ENCODE results near the gene PARS2.

Gene PARS2

DNA sequence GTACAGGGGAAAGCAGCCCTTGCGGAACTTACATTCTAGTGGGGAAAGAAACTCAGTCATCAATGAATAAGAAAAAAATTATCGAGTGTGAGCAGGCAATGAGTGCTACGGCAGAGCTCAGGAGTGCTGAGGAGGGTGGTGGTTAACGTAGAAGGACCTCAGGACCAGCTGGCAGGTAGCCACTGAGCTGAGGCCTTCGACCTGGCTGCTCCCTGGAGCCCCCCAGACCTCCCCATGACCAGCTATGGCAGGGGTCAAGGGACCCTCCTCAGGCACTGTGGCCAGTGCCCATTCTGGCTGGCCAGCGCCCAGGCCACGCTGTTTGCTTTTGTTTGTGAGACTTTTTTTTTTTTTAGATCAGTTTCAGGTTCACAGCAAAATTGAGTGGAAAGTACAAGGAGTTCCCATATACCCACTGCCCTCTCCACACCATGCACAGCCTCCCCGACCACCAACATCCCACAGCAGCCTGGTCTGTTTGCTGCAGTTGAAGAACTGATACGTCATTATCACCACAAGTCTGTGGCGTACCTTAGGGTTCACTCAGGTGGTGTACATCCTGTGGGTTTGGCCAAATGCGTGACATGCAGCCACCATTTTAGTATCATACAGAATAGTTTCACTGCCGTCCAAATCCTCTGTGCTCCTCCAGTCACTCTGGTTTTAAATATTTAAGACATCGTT lies 48.6 kb upstream of the PARS2 start:
- no peak overlapping the region for H2AFZ ChIP-seq (ENCODE audit: low read length)
- H3K36me3 ChIP-seq (replicated peaks; ENCODE audit: insufficient read depth, low read length): no peaks in the 10 kb centered on the region

DNA sequence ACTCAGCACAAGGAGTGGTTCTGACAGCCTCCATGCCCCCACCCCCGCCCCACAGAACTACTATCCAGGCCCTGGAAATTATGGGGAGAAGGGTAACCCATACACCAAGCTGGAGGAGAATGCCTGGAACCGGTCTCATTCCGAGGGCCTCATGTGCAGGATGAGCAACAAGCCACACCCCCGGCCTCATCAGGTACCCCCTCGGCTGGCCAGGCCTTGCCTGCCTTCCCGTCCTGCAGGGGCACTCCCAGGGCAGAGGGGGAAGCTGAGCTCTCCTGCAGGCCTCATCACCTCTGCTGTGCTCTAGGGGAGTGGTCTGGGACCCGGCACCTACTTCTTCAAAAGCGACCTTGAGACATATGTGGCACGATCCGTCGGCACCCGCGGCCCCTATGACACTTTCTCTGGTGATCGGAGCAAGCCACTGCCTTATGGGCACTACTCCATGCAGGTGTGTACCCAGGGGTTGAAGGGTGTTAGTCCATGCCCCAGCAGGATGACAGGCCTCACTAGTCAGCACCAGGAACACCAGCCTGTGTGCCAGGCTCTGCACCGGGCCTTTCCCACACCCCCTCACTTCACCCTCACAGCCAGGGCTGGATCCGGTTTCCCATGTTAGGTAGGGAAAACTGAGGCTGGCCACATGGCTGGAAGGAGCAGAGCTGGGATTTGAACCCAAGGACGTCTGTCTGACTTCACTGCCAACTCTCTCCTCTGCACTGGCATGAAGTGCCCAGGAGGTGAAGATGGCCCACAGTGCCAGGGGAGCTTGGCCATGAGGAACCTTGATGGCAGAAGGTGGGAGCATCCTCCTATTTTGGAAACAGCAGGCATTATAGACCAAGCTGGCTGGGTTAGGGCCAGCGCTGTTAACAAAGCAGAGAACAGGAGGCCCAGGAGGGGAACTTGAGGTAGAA lies 47.7 kb upstream of the PARS2 start:
- Histone ChIP-seq H3K27me3 (replicated peaks; ENCODE audit: insufficient read depth, low read length) (no peaks in the 10 kb centered on the region), H3K9me3 (replicated peaks; ENCODE audit: insufficient read depth, low read length) (no peaks in the 10 kb centered on the region), H3K27ac (ENCODE audit: low read length) (no peak overlapping the region), H3K9me2 (replicated peaks; ENCODE audit: insufficient read depth, low read length) (no peaks in the 10 kb centered on the region), H3F3A (ENCODE audit: insufficient read depth, low read length) (no peaks in the 10 kb centered on the region), H3K4me2 (ENCODE audit: low read depth, low read length) (no peak overlapping the region), H3K79me2 (ENCODE audit: low read length) (no peaks in the 10 kb centered on the region), H3K36me3 (replicated peaks; ENCODE audit: insufficient read depth, low read length) (no peaks in the 10 kb centered on the region), H2AFZ (ENCODE audit: low read length) (no peak overlapping the region), H3K4me1 (ENCODE audit: low read length) (no peaks in the 10 kb centered on the region), H3K9ac (ENCODE audit: low read length) (no peak overlapping the region), H3K4me3 (ENCODE audit: low read length) (no peak overlapping the region), H4K20me1 (ENCODE audit: insufficient read depth, low read length) (no peaks in the 10 kb centered on the region)
- no peak for TF ChIP-seq EZH2 (optimal IDR thresholded peaks at IDR 0.05; ENCODE audit: low read depth, low read length)
- TF ChIP-seq, protein P1, sequence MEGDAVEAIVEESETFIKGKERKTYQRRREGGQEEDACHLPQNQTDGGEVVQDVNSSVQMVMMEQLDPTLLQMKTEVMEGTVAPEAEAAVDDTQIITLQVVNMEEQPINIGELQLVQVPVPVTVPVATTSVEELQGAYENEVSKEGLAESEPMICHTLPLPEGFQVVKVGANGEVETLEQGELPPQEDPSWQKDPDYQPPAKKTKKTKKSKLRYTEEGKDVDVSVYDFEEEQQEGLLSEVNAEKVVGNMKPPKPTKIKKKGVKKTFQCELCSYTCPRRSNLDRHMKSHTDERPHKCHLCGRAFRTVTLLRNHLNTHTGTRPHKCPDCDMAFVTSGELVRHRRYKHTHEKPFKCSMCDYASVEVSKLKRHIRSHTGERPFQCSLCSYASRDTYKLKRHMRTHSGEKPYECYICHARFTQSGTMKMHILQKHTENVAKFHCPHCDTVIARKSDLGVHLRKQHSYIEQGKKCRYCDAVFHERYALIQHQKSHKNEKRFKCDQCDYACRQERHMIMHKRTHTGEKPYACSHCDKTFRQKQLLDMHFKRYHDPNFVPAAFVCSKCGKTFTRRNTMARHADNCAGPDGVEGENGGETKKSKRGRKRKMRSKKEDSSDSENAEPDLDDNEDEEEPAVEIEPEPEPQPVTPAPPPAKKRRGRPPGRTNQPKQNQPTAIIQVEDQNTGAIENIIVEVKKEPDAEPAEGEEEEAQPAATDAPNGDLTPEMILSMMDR (IDR thresholded peaks at IDR 0.05; ENCODE audit: low read length): no peak
- no peak for TF ChIP-seq EZH2phosphoT487 (IDR thresholded peaks at IDR 0.05; ENCODE audit: low read length)
- no peak for DNase-seq

More for the DNA sequence above, 48.6 kb upstream of the PARS2 start:
- TF ChIP-seq EZH2phosphoT487 (IDR thresholded peaks at IDR 0.05; ENCODE audit: low read length) (no peak), EZH2 (optimal IDR thresholded peaks at IDR 0.05; ENCODE audit: low read depth, low read length) (no peak)
- TF ChIP-seq, protein P1 (IDR thresholded peaks at IDR 0.05; ENCODE audit: low read length): no peak
- H3K4me1 ChIP-seq (ENCODE audit: low read length): no peaks in the 10 kb centered on the region
- no peak overlapping the region for H3K9ac ChIP-seq (ENCODE audit: low read length)
- H3K27ac ChIP-seq (ENCODE audit: low read length): no peak overlapping the region
- H3K9me2 ChIP-seq (replicated peaks; ENCODE audit: insufficient read depth, low read length): no peaks in the 10 kb centered on the region
- no peak overlapping the region for H3K4me3 ChIP-seq (ENCODE audit: low read length)
- no peaks in the 10 kb centered on the region for H3K79me2 ChIP-seq (ENCODE audit: low read length)
- no peaks in the 10 kb centered on the region for H3K27me3 ChIP-seq (replicated peaks; ENCODE audit: insufficient read depth, low read length)
- no peak overlapping the region for H3K4me2 ChIP-seq (ENCODE audit: low read depth, low read length)
- H4K20me1 ChIP-seq (ENCODE audit: insufficient read depth, low read length): no peaks in the 10 kb centered on the region
- no peaks in the 10 kb centered on the region for H3F3A ChIP-seq (ENCODE audit: insufficient read depth, low read length)
- H3K9me3 ChIP-seq (replicated peaks; ENCODE audit: insufficient read depth, low read length): no peaks in the 10 kb centered on the region
- no peak for DNase-seq

DNA sequence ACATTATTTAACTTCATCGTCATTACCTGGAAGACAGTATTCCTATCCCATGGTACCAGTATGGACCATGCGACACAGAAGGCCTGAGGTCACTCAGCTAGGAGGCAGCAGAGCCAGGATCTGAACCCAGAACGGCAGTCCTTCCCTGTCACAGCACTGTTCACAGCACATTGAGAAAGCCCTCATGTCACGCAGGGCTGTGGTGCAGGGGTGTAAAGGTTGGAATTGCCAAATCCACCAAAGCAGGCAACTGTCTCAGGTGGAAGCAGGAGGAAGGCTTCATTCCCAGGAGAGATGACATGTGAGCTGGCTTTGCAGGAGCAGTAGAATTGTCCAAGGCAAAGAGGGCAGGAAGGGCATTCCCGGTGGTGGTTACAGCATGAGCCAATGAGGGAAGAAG lies 46.7 kb upstream of the PARS2 start:
- Histone ChIP-seq H3F3A (ENCODE audit: insufficient read depth, low read length) (no peaks in the 10 kb centered on the region), H3K27me3 (replicated peaks; ENCODE audit: insufficient read depth, low read length) (no peaks in the 10 kb centered on the region), H2AFZ (ENCODE audit: low read length) (no peak overlapping the region), H3K4me3 (ENCODE audit: low read length) (no peak overlapping the region), H3K9me2 (replicated peaks; ENCODE audit: insufficient read depth, low read length) (no peaks in the 10 kb centered on the region), H4K20me1 (ENCODE audit: insufficient read depth, low read length) (no peaks in the 10 kb centered on the region), H3K9ac (ENCODE audit: low read length) (no peak overlapping the region), H3K9me3 (replicated peaks; ENCODE audit: insufficient read depth, low read length) (no peaks in the 10 kb centered on the region), H3K79me2 (ENCODE audit: low read length) (no peaks in the 10 kb centered on the region), H3K27ac (ENCODE audit: low read length) (no peak overlapping the region), H3K4me2 (ENCODE audit: low read depth, low read length) (no peak overlapping the region), H3K36me3 (replicated peaks; ENCODE audit: insufficient read depth, low read length) (no peaks in the 10 kb centered on the region), H3K4me1 (ENCODE audit: low read length) (no peaks in the 10 kb centered on the region)
- TF ChIP-seq EZH2 (optimal IDR thresholded peaks at IDR 0.05; ENCODE audit: low read depth, low read length): no peak
- no peak for TF ChIP-seq EZH2phosphoT487 (IDR thresholded peaks at IDR 0.05; ENCODE audit: low read length)
- TF ChIP-seq, protein P1 (IDR thresholded peaks at IDR 0.05; ENCODE audit: low read length): no peak
- no peak for DNase-seq

All from MM.1S (cell line).